Liver (tissue), 3 donors: ENCODE measurements around the gene FAAP100.

ENCODE experiments used
- EGR1 ChIP-seq, 2 donors: IDR thresholded peaks; 2 replicates each; pipeline ENCODE4 v1.6.1; 2016 to 2018; ENCODE audit warnings: antibody characterized with exemption in 2 of 2, low read depth in 2 of 2
- FOXA2 ChIP-seq: IDR thresholded peaks from 2 replicates; pipeline ENCODE4 v1.6.1; 2016; ENCODE audit warnings: antibody characterized with exemption
- GABPA ChIP-seq, 2 donors: IDR thresholded peaks in 1 of 2; conservative IDR thresholded peaks in 1 of 2; 2 replicates each; pipeline ENCODE4 v1.6.1; 2016; ENCODE audit warnings: antibody characterized with exemption in 2 of 2, mild to moderate bottlenecking in 1 of 2, moderate library complexity in 1 of 2
- HNF4G ChIP-seq: IDR thresholded peaks from 2 replicates; pipeline ENCODE4 v1.6.1; 2016; ENCODE audit warnings: antibody characterized with exemption
- NR2F2 ChIP-seq: IDR thresholded peaks from 2 replicates; pipeline ENCODE4 v1.6.1; 2016; ENCODE audit warnings: antibody characterized with exemption
- RAD21 ChIP-seq, 2 donors: IDR thresholded peaks; 2 replicates each; pipeline ENCODE4 v1.6.1; 2016; ENCODE audit warnings: antibody characterized with exemption in 2 of 2, mild to moderate bottlenecking in 2 of 2
- SP1 ChIP-seq: IDR thresholded peaks from 2 replicates; pipeline ENCODE4 v1.6.1; 2018; ENCODE audit warnings: antibody characterized with exemption, mild to moderate bottlenecking
- TAF1 ChIP-seq: conservative IDR thresholded peaks from 2 replicates; pipeline ENCODE4 v1.6.1; 2016; ENCODE audit warnings: antibody characterized with exemption, mild to moderate bottlenecking
- YY1 ChIP-seq: IDR thresholded peaks from 2 replicates; pipeline ENCODE4 v1.6.1; 2016; ENCODE audit warnings: antibody characterized with exemption, mild to moderate bottlenecking
- TF ChIP-seq, protein P1 (sequence below): fragments of 150-350 bp; IDR thresholded peaks from 2 replicates; pipeline ENCODE4 v1.5.1; 2017; ENCODE audit warnings: improper control_type of control experiment, low read depth, low read length; ENCODE audit not compliant: missing input control
- TF ChIP-seq, protein P2 (sequence below): IDR thresholded peaks from 2 replicates; pipeline ENCODE4 v1.6.1; 2016; ENCODE audit warnings: antibody characterized with exemption
- TF ChIP-seq, protein P3 (sequence below): IDR thresholded peaks from 2 replicates; pipeline ENCODE4 v1.6.1; 2016; ENCODE audit warnings: antibody characterized with exemption, mild to moderate bottlenecking
- TF ChIP-seq, protein P4 (sequence below): IDR thresholded peaks from 2 replicates; pipeline ENCODE4 v1.6.1; 2016; ENCODE audit warnings: antibody characterized with exemption
- donor health status: healthy.
- donor health status: healthy.

DNA sequence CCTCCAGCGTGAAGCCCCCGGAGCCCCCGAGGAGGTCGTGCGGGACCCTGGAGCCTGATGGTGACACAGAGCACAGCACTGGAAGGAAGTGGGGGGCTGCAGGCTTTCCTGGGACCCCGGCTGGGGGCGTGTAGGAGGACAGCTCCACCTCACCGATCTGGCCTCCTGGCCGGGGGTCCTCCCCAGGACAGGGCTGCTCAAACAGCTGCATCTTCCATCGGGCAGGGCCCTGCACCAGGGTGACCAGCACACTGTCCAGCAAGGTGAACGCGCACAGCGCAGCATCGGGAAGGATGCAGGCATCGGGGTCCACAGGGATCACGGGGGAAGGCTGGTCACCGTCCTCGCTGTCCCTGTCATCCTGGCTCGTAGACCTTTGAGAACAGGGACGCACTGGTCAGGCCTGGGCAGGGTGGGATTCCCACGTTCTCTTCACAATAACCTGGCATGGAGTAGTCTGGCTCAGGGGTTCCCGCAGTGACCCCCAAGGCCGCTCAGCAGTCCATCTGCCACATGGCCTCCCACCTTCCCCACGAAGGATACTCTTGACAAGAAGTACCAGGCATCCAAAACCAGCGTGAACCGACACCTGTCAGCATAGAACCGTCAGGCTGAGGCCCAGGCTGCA is 1.2 kb downstream of the FAAP100 start:
- TF ChIP-seq, protein P1, sequence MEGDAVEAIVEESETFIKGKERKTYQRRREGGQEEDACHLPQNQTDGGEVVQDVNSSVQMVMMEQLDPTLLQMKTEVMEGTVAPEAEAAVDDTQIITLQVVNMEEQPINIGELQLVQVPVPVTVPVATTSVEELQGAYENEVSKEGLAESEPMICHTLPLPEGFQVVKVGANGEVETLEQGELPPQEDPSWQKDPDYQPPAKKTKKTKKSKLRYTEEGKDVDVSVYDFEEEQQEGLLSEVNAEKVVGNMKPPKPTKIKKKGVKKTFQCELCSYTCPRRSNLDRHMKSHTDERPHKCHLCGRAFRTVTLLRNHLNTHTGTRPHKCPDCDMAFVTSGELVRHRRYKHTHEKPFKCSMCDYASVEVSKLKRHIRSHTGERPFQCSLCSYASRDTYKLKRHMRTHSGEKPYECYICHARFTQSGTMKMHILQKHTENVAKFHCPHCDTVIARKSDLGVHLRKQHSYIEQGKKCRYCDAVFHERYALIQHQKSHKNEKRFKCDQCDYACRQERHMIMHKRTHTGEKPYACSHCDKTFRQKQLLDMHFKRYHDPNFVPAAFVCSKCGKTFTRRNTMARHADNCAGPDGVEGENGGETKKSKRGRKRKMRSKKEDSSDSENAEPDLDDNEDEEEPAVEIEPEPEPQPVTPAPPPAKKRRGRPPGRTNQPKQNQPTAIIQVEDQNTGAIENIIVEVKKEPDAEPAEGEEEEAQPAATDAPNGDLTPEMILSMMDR = no peak
- TF ChIP-seq NR2F2 (no peak), TAF1 (no peak), YY1 (no peak), HNF4G (no peak), FOXA2 (no peak), EGR1 (IDR thresholded peaks at IDR 0.05; ENCODE audit: low read depth in 2 of 2) (no peak), GABPA (IDR thresholded peaks at IDR 0.05 in 1 of 2, conservative IDR thresholded peaks at IDR 0.05 in 1 of 2) (no peak), RAD21 (IDR thresholded peaks at IDR 0.05) (no peak), SP1 (no peak)
- TF ChIP-seq, protein P2, sequence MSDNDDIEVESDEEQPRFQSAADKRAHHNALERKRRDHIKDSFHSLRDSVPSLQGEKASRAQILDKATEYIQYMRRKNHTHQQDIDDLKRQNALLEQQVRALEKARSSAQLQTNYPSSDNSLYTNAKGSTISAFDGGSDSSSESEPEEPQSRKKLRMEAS = no peak
- TF ChIP-seq, protein P3, sequence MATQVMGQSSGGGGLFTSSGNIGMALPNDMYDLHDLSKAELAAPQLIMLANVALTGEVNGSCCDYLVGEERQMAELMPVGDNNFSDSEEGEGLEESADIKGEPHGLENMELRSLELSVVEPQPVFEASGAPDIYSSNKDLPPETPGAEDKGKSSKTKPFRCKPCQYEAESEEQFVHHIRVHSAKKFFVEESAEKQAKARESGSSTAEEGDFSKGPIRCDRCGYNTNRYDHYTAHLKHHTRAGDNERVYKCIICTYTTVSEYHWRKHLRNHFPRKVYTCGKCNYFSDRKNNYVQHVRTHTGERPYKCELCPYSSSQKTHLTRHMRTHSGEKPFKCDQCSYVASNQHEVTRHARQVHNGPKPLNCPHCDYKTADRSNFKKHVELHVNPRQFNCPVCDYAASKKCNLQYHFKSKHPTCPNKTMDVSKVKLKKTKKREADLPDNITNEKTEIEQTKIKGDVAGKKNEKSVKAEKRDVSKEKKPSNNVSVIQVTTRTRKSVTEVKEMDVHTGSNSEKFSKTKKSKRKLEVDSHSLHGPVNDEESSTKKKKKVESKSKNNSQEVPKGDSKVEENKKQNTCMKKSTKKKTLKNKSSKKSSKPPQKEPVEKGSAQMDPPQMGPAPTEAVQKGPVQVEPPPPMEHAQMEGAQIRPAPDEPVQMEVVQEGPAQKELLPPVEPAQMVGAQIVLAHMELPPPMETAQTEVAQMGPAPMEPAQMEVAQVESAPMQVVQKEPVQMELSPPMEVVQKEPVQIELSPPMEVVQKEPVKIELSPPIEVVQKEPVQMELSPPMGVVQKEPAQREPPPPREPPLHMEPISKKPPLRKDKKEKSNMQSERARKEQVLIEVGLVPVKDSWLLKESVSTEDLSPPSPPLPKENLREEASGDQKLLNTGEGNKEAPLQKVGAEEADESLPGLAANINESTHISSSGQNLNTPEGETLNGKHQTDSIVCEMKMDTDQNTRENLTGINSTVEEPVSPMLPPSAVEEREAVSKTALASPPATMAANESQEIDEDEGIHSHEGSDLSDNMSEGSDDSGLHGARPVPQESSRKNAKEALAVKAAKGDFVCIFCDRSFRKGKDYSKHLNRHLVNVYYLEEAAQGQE = no peak
- TF ChIP-seq, protein P4, sequence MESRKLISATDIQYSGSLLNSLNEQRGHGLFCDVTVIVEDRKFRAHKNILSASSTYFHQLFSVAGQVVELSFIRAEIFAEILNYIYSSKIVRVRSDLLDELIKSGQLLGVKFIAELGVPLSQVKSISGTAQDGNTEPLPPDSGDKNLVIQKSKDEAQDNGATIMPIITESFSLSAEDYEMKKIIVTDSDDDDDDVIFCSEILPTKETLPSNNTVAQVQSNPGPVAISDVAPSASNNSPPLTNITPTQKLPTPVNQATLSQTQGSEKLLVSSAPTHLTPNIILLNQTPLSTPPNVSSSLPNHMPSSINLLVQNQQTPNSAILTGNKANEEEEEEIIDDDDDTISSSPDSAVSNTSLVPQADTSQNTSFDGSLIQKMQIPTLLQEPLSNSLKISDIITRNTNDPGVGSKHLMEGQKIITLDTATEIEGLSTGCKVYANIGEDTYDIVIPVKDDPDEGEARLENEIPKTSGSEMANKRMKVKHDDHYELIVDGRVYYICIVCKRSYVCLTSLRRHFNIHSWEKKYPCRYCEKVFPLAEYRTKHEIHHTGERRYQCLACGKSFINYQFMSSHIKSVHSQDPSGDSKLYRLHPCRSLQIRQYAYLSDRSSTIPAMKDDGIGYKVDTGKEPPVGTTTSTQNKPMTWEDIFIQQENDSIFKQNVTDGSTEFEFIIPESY = no peak
